Suprapubic skin (tissue), 4 donors: ENCODE results near the gene LAPTM5. TPM values are rescaled to one million over a fixed set of nuclear protein-coding genes. Genes with fewer than 3 reads are reported as not detected.
A peak's percentile ranks its signal among the peaks of the same experiment; 100 is the strongest.

ENCODE experiments used
- DNase-seq, 2 donors: peaks; one replicate each; pipeline ENCODE4 v3.0.0-alpha.2; 2019; ENCODE audit warnings: low spot score in 2 of 2
- H3K27ac ChIP-seq: fragments of 200-600 bp; sonication (generic); one replicate; pipeline ENCODE4 v1.5.1; 2019
- H3K27me3 ChIP-seq: fragments of 200-600 bp; sonication (generic); one replicate; pipeline ENCODE4 v1.5.1; 2019
- H3K36me3 ChIP-seq: fragments of 200-600 bp; sonication (generic); one replicate; pipeline ENCODE4 v1.5.1; 2019
- H3K4me1 ChIP-seq: fragments of 200-600 bp; sonication (generic); one replicate; pipeline ENCODE4 v1.5.1; 2019
- H3K4me3 ChIP-seq: fragments of 200-600 bp; sonication (generic); one replicate; pipeline ENCODE4 v1.5.1; 2019; ENCODE audit warnings: mild to moderate bottlenecking
- H3K9me3 ChIP-seq: fragments of 200-600 bp; sonication (generic); one replicate; pipeline ENCODE4 v1.5.1; 2019
- EP300 ChIP-seq: sonication (generic); formaldehyde crosslinking; IDR thresholded peaks from one replicate; pipeline ENCODE4 v1.6.1; 2017; ENCODE audit warnings: antibody characterized with exemption
- POLR2A ChIP-seq, 2 donors: fragments of 450-650 bp; IDR thresholded peaks; one replicate each; pipeline ENCODE4 v1.6.1; 2017; ENCODE audit warnings: antibody characterized with exemption in 2 of 2, mild to moderate bottlenecking in 2 of 2, moderate library complexity in 2 of 2
- POLR2AphosphoS5 ChIP-seq, 3 donors: sonication (generic); formaldehyde crosslinking; IDR thresholded peaks; one replicate each; pipeline ENCODE4 v1.6.1; 2017; ENCODE audit warnings: antibody characterized with exemption in 3 of 3
- WGBS: methylation state at CpG from one replicate; pipeline ENCODE4 v1.1.5; 2018; 5-methylcytosine and 5-hydroxymethylcytosine counted together
- total RNA-seq, 4 donors: library from RNA; depleted of rRNA; stranded (reverse); fragments of >200 nt; gene quantifications; one replicate each; pipeline ENCODE4 v1.1.0, GENCODE V29; 2016
- TF ChIP-seq, protein P1 (sequence below), 2 donors: fragments of 200-600 bp in 1 of 2; fragments of 450-650 bp in 1 of 2; sonication (generic) in 1 of 2; IDR thresholded peaks; one replicate each; pipeline ENCODE4 v1.5.1; 2016 to 2019; ENCODE audit warnings: antibody characterized with exemption in 2 of 2, mild to moderate bottlenecking in 1 of 2, moderate library complexity in 1 of 2

The LAPTM5 gene
- total RNA-seq, 4 donors from 2014 or later = 9.9 to 13.7 (median 12.2) TPM

DNA sequence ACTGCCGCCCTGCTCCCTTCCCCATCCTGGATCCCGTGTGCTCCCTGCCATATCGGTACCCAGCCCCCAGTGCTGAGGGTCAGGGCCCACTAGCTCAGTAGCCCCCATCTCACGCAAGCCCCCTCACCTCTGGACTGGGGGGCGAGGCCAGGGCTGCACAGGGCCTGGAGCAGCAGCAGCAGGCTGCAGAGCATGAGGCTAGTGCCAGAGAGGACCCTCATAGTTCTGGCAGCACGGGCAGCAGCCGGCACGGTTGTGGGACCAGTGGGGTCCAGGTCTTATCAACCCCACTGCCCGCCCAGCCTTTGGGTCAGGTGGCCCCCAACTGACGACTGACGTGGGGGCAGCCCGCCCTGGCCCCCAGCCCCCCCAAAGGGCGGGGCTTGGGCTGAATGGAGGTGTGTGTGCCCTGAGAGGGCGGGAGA lies 34.2 kb downstream of the LAPTM5 start, which contains the start of gene MATN1:
TSS of gene MATN1 (minus strand) at position 255 of the 425 bp plus-strand sequence. CDS start at position 221, 34 bp downstream.
- WGBS = 93% methylated on average over 3 of the region's 14 CpGs
- DNase-seq = no peak
- Histone ChIP-seq H3K4me3 (no peak within 1 kb of the TSS), H3K27ac (no peak within 1 kb of the TSS), H3K9me3 (no peaks in the 10 kb centered on the region), H3K27me3 (no peaks in the 10 kb centered on the region), H3K36me3 (peaks cover 51% of the 10 kb centered on the region), H3K4me1 (peaks cover 17% of the 10 kb centered on the region)
- TF ChIP-seq POLR2AphosphoS5 (IDR thresholded peaks at IDR 0.05) = no peak

DNA sequence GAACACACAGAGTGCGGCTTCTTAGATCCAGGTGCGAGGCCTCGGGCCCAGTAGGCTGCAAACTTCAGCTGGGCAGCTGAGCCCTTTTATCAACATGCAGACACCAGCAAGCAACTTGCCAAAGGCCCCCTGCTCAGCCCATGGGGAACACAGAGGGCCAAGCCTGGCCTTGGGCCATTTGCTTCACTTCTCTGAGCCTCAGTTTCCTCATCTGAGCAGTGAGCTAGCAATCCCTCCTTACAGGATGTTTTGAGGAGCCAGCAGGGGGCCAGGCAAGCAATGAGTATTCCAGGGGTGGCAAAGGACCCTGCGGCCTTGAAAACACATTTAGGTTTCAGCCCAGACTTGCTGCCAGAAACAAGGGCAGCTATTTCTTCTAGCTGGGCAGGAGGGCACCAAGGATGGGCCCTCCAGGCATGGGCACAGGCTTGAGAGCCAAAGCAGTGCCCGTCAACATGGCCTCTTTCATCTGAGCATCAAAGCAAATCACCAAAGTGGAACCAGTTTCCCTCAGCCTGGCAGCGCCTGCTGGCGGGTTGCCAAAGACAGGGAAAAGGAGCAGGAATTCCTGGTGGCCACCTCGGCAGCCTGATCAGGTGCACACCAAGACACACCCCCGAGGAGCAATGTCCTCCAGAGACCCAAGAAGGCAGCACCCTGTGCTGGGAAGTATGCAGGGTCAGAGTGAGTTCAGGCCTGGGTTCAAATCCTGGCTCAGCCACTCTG lies 35.6 kb downstream of the LAPTM5 start:
- WGBS = 74% methylated on average over 9 of the region's 9 CpGs
- DNase-seq = no peak
- TF ChIP-seq POLR2A (IDR thresholded peaks at IDR 0.05) (no peak), EP300 (no peak), POLR2AphosphoS5 (IDR thresholded peaks at IDR 0.05) (no peak)
- TF ChIP-seq, protein P1, sequence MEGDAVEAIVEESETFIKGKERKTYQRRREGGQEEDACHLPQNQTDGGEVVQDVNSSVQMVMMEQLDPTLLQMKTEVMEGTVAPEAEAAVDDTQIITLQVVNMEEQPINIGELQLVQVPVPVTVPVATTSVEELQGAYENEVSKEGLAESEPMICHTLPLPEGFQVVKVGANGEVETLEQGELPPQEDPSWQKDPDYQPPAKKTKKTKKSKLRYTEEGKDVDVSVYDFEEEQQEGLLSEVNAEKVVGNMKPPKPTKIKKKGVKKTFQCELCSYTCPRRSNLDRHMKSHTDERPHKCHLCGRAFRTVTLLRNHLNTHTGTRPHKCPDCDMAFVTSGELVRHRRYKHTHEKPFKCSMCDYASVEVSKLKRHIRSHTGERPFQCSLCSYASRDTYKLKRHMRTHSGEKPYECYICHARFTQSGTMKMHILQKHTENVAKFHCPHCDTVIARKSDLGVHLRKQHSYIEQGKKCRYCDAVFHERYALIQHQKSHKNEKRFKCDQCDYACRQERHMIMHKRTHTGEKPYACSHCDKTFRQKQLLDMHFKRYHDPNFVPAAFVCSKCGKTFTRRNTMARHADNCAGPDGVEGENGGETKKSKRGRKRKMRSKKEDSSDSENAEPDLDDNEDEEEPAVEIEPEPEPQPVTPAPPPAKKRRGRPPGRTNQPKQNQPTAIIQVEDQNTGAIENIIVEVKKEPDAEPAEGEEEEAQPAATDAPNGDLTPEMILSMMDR (IDR thresholded peaks at IDR 0.05) = no peak

DNA sequence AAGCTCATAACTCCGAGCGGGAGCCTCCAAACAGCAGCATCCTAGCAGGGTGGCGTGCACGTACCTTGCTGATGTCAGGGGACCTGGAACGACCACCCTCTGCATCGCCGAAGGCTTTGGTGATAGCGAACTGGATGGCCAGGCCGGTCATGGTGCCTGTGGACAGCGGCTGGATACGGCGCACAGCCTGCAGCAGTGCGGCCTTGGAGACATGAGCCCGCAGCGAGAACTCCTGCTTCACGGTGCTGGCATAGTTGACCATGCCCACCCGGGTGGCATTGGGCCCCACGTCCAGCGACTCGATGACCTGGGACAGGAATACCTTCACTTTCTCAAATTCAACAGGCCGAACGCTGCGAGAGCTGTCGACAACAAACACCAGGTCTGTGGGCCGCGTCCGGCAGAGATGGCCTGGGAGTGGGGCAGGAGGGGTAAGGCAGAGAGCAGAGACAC lies 36.2 kb downstream of the LAPTM5 start:
- no peak for DNase-seq
- WGBS = 96% methylated on average over 10 of the region's 27 CpGs
- Histone ChIP-seq H3K27ac (no peak overlapping the region), H3K9me3 (no peaks in the 10 kb centered on the region), H3K27me3 (no peaks in the 10 kb centered on the region), H3K4me3 (no peak overlapping the region), H3K4me1 (peaks cover 20% of the 10 kb centered on the region), H3K36me3 (peaks cover 40% of the 10 kb centered on the region)
- TF ChIP-seq EP300 = no peak
- TF ChIP-seq, protein P1 (IDR thresholded peaks at IDR 0.05) = no peak
- TF ChIP-seq POLR2AphosphoS5 (IDR thresholded peaks at IDR 0.05) = no peak
- no peak for TF ChIP-seq POLR2A (IDR thresholded peaks at IDR 0.05)

More for the DNA sequence above, 35.6 kb downstream of the LAPTM5 start:
- Histone ChIP-seq H3K27me3 (no peaks in the 10 kb centered on the region), H3K4me3 (no peak overlapping the region), H3K4me1 (peaks cover 20% of the 10 kb centered on the region), H3K9me3 (no peaks in the 10 kb centered on the region), H3K36me3 (peaks cover 45% of the 10 kb centered on the region), H3K27ac (no peak overlapping the region)

DNA sequence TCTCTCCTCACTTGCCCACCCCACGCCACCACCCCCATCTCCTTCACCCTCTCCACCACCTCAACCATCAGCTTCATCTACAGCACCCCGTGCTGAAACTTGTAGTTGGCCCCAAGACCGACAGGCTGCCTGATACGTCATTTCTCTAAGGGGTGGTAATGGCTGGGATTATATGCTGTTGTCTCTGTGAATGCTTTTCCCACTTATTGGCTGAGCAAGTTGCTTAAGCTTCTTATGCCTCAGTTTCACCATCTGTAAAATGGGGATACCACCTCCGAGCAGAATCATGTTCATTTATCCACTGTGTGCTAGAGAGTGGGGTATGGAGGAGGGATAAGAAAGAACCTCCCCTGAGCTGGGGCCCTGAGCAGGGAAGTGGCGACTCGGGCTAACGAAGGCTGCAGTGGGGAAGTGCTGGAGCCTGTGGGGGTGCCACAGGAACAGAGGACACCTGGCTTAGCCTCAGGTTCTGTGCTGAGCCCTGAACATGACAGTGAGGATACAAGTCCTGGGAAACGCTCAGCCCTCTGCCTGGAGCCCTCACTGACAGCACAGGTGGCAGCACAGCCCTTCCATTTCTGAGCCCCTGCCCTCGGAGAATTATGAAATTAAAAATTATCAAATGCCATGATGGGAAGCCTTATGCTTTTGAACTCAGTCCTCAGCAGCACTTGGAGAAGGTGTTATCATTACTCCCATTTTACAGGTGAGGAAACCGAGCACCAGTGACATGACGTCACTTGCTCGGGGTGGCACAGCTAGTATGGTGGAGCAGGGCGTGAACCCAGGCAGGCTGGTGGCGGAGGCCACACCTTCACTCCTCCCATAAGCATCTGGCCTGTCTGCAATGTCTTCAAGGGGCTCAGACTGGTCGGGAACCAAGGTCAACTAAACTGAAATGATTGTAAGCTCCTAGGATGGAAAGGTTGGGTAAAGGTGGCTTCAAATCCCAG lies 37.0 kb downstream of the LAPTM5 start:
- TF ChIP-seq POLR2AphosphoS5 (IDR thresholded peaks at IDR 0.05) = no peak
- TF ChIP-seq EP300 = no peak
- TF ChIP-seq, protein P1 (IDR thresholded peaks at IDR 0.05) = no peak
- TF ChIP-seq POLR2A (IDR thresholded peaks at IDR 0.05) = no peak
- no peak for DNase-seq
- H3K36me3 ChIP-seq = peaks cover 36% of the 10 kb centered on the region
- no peak overlapping the region for H3K4me3 ChIP-seq
- H3K27me3 ChIP-seq = no peaks in the 10 kb centered on the region
- H3K9me3 ChIP-seq = no peaks in the 10 kb centered on the region
- peaks cover 20% of the 10 kb centered on the region for H3K4me1 ChIP-seq
- H3K27ac ChIP-seq = no peak overlapping the region
- WGBS = 88% methylated on average over 16 of the region's 16 CpGs

DNA sequence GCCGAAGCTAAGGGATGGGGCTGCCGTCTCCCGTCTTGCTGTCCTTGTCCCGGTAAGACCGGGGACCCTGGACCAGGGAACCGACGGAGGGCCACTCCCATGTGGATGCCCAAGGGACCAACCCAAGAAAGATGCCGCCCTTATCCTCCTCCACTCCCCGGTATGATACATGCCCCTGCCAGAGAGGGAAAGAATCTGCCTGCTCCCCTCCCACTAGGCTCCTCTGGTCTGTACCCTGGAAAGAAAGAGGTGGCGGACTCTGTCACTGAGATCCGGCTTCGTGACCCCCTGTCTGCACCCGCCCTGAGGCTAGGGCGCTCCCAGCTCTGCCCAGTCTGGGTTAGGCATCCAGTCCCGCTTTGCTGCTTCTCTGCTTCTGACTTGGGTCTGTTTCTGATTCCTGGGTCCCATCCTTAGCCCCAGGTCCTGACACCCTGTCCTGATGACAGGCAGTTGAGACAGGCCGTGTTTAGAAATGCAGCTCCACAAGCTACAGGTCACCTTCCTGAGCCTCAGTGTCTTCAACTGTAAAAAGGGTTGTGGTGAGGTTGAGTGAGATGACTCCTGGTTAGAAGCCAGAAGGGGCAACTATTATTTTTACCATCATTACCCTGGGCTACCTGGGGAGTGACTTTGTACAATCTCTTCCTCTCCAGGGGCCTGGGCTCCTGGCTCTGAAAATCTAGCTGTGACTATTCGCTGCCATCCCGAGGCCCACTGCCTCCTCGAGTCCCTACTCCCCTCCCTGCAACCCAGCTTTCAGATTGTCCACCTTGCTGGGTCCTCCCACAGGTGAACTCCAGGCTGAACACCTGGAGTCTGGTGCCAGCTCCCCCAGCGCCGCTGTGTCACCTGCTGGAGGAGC lies 37.9 kb downstream of the LAPTM5 start:
- Histone ChIP-seq H3K36me3 (peaks cover 30% of the 10 kb centered on the region), H3K9me3 (no peaks in the 10 kb centered on the region), H3K4me3 (peak overlapping the region; percentile 50), H3K4me1 (peaks cover 20% of the 10 kb centered on the region), H3K27ac (peak overlapping the region; percentile 91), H3K27me3 (no peaks in the 10 kb centered on the region)
- TF ChIP-seq EP300 (no peak), POLR2AphosphoS5 (IDR thresholded peaks at IDR 0.05) (no peak), POLR2A (IDR thresholded peaks at IDR 0.05) (no peak)
- TF ChIP-seq, protein P1 (IDR thresholded peaks at IDR 0.05) = no peak
- DNase-seq = no peak
- WGBS = 46% methylated on average over 14 of the region's 21 CpGs
